Measurements from ENCODE around the gene DNAJB12.

DNA sequence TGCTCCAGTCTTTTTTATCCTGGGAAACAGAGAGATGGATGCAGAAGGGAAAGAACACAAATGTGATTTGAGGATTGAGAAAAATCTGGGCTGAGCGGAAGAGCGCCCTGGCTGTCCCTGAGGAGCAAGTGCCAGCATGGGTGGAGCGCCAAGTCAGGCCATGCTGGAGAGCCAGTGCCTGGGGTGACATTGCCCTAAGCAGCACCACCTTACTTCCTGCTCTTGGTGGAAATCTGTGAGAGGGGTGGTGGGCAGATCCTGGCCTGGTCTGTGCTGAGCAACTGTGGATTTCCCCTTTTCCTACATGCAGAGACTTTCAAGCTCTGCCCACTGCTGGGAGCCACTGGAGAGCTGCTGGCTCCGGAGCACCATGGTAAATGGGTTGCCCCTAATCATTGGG is 44.1 kb downstream of the DNAJB12 start:
- TF ChIP-seq EZH2phosphoT487 (IDR thresholded peaks at IDR 0.05; ENCODE audit: low read length) (no peak), EZH2 (optimal IDR thresholded peaks at IDR 0.05; ENCODE audit: low read depth, low read length) (no peak)
- TF ChIP-seq, protein P1, sequence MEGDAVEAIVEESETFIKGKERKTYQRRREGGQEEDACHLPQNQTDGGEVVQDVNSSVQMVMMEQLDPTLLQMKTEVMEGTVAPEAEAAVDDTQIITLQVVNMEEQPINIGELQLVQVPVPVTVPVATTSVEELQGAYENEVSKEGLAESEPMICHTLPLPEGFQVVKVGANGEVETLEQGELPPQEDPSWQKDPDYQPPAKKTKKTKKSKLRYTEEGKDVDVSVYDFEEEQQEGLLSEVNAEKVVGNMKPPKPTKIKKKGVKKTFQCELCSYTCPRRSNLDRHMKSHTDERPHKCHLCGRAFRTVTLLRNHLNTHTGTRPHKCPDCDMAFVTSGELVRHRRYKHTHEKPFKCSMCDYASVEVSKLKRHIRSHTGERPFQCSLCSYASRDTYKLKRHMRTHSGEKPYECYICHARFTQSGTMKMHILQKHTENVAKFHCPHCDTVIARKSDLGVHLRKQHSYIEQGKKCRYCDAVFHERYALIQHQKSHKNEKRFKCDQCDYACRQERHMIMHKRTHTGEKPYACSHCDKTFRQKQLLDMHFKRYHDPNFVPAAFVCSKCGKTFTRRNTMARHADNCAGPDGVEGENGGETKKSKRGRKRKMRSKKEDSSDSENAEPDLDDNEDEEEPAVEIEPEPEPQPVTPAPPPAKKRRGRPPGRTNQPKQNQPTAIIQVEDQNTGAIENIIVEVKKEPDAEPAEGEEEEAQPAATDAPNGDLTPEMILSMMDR (IDR thresholded peaks at IDR 0.05; ENCODE audit: low read length): no peak

Data from MM.1S (cell line).